Measurements from ENCODE around the gene CCDC171. TPM values are rescaled to one million over a fixed set of nuclear protein-coding genes. Genes with fewer than 3 reads are reported as not detected.
"Not testable (repeated sequence)": the region's sequence is repeated elsewhere in the genome, so short reads cannot be mapped to it uniquely, and the experiment has no call there.

CCDC171 gene
- total RNA-seq, 1 donor from 2014 or later, result 61.4 TPM

DNA sequence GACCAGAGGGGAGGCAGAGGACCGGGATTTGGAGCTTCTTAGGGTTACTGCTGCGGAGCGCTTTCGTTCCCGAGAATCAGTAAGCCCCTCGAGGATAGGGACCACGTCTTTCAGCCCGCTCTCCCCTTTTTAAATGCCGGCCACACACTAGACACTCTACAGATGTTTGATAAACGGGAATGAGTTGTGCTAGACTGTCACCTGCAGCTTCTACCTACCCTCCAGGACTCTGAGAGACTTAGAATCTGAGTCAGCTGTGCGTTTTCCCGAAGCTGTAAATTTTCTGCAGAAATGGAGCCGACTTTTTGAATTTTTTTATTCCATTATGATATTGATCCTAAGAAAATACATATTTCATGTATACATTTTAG, 670 bp downstream of the CCDC171 start:
- DNase-seq (ENCODE audit: low spot score), result no peak

DNA sequence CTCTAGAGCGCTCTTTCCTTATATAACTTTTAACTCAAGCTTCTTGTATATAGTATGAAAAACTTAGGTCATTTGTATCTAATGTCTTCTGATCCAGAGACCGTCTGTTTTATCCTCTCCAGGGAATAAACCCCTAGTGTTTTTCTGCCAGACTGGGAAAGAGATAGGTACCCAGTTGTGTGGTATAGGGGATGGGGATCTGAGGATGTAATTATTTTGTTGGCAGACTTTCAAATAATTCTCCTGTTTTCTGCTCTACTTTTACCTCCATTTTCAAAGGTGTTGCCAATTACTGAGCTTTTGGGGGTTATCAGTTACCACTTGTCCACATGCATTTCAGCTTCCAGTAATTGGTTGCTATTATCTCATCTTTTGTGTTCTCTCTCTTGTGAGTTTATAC, 17.9 kb downstream of the CCDC171 start:
- no peak for DNase-seq (ENCODE audit: low spot score)

DNA sequence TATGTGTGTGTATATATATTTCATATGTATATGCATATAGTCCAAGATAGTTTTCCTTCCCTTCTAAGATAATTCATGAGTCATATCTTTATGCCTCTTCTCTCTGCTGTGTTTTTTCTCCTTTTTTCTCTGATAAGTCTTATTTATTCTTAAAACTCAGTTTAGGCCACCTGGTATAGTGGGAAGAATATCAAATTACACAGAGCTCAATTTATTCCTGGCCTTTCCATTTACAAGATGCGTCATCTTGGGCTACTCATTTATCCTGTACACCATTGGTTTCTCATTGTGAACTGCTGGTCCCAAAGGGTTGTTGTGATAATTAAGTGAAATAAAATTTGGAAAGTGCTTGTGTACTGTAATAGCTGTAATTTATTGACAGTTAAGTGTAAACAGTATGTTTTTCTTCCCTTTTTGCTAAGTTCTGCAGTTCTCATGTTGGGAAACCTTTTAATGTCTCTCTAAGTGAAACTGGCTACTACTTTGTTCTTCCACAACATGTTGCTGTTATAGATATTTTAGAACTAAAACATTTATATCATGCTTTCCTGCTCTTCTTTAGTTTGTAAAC, 19.4 kb downstream of the CCDC171 start:
- no peak for DNase-seq (ENCODE audit: low spot score)

DNA sequence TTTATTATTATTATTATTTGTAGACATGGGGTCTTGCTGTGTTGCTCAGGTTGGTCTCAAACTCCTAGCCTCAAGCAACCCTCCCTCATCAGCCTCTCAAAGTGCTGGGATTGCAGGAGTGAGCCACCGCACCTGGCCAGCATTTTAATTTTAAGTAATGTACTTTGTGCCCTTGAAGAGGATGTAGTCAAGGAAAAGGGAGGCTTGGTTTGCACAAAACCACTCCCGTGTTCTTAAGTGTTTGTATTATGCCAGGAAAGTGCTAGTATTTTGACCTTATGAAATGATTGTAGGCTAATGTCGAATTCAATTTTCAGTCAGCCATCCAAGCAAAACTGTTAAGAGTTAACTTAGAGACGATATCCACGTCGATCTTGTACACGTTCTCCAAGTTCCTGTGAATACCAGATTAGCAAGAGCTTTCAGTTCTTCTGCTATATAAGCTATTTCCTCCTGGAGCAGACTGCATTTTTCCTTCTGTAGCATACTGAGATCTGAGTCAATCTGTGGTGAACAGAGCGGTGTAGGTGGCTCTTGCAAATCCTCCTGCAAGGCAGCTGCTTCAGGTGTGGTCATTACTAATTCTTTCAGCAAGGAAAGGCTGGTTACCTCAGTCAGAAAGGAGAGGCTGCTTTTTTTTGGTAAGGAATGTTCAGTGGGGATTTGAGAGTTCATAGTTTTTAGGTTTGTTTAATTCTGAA, 23.7 kb downstream of the CCDC171 start:
- DNase-seq (ENCODE audit: low spot score), result peak; percentile 11

DNA sequence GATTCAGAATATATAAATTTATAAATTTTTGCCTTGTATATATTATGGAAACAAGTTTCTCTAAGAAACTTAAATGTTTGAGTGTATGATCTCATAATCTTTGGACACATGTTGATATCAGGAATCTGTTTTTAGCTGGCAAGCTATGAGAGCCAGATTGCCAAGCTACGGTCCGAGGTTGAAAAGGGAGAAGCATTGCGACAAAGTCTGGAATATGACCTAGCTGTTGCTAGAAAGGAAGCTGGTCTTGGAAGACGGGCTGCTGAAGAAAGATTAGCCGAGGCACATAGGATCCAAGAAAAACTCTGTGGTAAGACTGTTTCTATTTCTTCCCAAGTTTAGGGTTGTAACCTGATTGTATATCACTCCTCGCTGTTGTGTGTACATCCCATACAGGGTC, 25.9 kb downstream of the CCDC171 start:
- peak; percentile 45 for DNase-seq (ENCODE audit: low spot score)

DNA sequence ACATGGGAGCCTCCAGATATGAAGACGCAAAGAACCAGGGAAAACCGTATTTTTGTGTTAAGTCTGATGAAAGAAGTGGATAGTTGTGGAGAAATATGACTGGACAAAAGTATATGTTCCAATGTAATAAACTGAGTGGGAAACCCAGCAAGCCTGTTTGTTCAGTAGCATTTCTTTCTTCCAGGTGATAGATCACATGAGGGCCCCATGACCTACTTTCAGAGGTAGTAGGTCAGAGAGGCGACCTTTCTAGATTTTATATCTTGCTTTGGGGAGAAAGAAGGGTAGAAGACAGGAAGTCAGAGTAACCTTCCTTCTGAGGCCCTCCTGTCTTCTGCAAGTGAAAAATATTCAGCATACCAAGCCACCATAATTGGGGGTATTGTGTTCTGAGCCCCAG, 31.5 kb downstream of the CCDC171 start:
- no peak for DNase-seq (ENCODE audit: low spot score)

DNA sequence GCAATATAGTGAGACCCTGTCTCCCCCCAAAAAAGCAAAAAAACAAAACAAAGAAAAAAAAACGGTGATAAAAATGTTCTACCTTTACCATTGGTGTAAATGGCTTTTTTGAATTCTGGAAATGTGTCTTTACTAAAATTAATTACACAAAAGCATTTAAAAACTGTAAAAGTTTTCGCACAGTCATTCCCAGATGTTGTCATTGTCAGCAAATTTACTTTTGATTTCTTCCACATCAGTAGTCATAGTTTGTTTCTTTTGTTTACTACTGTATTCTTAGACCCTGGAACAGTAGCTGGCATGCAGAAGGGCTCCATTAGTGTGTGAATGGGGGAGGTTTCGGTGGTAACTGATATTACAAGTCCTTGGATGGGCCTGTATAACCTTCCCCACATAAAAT, 39.5 kb downstream of the CCDC171 start:
- no peak for DNase-seq (ENCODE audit: low spot score)

DNA sequence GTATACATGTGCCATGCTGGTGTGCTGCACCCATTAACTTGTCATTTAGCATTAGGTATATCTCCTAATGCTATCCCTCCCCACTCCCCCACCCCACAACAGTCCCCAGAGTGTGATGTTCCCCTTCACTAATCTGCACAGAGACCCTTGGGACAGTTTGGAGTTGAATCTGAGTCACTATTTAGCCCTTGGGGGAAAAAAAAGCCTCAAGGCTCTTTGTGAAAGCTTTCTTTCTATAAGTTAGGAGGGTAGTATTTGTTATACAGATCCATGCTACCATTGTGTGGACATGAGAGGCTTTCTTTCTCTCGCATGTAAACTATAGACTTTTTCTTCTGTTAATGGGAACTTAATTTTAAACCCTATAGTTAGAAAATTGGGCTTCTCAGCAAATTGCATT, 40.1 kb downstream of the CCDC171 start:
- DNase-seq (ENCODE audit: low spot score), result not testable (repeated sequence)

DNA sequence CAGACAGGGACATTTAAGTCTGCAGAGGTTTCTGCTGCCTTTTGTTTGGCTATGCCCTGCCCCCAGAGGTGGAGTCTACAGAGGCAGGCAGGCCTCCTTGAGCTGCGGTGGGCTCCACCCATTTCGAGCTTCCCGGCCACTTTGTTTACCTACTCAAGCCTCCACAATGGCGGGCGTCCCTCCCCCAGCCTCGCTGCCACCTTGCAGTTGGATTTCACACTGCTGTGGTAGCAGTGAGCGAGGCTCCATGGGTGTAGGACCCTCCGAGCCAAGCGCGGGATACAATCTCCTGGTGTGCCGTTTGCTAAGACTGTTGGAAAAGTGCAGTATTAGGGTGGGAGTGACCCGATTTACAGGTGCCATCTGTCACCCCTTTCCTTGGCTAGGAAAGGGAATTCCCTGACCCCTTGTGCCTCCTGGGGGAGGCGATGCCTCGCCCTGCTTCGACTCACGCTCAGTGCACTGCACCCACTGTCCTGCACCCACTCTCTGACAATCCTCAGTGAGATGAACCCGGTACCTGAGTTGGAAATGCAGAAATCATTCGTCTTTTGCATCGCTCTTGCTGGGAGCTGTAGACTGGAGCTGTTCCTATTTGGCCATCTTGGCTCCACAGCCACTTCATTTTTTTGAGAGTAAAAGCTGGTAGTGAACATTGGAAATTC, 48.0 kb downstream of the CCDC171 start:
- not testable (repeated sequence) for DNase-seq (ENCODE audit: low spot score)

DNA sequence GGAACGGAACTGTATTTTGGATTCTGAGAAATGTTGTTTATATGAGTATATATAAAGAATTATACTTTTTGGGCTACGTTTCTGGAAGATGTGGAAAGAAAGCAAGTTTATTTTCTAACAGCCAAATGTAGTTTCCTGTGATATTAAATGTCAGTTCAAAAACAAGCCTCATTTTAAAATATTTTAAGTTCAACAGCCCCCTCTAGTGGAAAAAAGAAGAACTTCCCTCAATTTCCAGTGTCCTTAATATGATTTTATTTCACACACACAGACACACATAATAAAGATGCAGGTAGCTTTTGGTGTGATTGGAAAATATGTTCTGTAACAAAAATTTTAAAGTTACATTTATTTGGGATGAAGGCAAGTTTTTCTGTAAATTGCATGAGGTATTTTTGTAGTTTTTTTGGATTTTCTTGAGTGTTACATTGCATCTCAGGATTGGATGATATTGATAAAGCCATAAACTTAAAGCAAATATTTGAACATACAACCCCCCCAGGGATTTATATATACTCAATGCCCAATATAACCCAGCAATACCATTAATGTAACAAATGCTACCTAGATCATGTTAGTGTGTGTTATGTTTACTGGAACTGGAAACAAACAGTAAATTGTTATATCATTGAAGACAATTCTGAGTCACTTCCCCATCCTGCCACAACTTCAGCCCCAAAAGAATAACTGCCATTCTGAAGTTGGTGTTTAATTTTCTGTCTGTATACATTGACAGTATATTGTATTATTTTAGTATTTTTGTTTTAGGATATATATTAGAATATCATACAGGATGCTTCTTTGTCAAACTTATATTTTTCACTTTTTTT, 54.0 kb downstream of the CCDC171 start:
- peak; percentile 62 for DNase-seq (ENCODE audit: low spot score)

DNA sequence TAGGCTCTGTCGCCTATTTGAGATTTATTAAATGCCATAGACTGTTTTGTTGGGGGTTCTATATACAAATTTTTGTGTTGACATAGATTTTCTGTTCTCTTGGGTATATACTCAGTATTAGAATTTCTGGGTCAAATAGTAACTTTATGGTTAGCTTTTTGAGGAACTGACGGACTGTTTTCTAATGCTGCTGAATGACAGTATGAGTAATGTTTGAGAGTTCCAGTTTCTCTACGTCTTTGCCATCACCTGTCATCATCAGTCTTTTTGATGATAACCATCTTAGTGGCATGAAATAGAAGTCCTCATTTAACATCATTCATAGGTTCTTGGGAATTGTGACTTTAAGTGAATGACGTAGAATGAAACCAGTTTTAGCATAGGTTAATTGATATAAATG, 60.1 kb downstream of the CCDC171 start:
- no peak for DNase-seq (ENCODE audit: low spot score)

DNA sequence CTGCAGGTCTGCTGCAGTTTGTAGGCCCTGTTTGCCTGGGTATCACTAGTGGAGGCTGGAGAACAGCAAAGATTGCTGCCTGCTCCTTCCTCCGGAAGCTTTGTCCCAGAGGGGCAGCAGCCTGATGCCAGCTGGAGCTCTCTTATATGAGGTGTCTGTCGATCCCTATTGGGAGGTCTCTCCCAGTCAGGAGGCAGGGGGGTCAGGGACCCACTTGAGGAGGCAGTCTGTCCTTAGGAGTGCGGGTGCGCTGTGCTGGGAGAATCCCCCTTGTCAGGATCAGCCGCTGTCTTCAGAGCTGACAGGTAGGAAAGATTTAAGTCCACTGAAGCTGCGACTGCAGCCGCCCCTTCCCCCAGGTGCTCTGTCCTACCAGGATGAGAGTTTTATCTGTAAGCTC, 64.9 kb downstream of the CCDC171 start:
- no peak for DNase-seq (ENCODE audit: low spot score)

DNA sequence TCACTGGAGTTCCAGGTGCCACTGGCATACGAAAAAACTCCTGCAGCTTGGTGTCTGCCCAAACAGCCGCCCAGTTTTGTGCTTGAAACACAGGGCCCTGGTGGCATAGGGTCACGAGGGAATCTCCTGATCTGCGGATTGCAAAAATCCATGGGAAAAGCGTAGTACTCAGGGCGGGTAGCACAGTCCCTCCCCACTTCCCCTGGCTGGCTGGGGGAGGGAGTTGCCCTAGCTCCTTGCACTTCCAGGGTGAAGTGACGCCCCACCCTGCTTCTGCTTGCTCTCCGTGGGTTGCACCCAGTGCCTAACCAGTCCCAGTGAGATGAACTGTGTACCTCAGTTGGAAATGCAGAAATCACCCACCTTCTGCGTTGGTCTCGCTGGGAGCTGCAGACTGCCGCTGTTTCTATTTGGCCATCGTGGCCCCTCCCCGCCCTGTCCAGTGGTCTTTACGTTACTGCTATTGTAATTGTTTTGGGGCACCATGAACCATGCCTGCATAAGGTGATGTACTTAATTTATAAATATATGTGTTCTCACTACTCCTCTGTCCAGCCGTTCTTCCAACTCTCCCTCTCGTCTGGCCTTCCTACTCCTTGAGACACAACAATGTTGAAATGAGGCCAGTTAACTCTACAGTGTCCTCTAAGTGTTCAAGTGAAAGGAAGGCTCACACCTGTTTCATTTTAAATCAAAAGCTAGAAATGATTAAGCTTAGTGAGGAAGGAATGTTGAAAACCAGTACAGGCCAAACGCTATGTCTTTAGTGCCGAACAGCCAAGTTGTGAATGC, 65.9 kb downstream of the CCDC171 start:
- no peak for DNase-seq (ENCODE audit: low spot score)

DNA sequence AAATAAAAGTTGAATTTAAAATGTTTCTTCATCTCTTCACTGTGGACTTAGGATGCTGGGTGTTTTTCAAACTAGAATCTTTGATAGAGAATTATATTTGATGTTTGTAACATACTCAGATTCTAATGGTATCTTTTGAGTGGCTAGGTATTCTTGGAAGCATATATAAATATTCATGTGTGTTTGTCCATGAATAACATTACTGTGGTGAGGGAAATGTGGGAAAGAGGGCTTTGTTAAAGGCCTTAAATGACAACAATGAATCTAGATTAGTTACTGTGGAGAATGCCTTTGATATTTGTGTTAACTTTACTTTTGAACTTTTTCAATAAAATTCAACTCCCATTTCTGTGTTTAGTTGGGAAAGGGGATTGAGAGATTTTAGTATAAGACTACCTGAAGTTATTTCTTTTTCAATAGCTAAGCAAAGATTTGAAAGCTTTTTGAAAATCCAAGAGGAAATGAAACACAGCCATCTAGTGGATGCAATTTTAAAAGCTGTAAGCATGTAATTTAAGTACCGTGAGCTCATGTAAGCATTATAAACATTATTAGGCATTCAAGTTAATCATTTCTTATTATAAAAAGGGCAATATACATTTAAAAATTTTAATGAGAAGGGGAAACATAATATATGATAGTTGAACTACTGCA, 69.6 kb downstream of the CCDC171 start:
- peak; percentile 40 for DNase-seq (ENCODE audit: low spot score)

DNA sequence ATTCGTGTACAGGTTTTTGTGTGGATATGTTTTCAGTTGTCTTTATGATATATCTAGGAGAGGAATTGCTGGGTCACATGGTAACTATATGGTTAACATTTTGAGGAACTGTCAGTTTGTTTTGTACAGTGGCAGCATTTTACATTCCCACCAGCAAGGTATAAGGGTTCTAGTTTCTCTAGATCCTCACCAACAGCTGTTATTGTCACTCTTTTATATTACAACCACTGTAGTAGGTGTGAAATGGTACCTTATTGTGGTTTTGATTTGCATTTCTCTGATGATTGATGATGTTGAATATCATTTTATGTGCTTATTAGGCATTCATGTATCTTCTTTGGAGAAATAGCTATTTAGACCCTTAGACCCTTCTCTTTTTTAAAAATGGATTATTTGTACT, 82.9 kb downstream of the CCDC171 start:
- DNase-seq (ENCODE audit: low spot score), result no peak

DNA sequence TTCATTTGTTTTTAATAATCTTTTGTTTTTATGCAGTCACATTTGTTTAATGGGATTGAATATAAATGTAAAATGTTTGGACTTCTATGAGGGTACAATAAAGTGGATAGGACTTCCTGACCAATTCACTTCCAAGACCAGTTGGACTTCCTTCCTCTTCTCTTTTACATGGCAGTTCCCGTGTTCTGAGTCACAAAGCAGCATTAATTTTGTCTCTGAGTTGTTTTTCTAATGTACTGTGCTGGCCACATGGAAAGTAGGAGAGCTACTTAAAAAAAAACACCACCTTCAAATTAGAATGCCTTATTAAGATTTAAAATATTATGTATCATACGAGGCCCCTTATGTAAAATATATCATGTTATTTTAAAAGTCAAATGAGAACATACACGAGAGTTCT, 87.3 kb downstream of the CCDC171 start:
- no peak for DNase-seq (ENCODE audit: low spot score)

DNA sequence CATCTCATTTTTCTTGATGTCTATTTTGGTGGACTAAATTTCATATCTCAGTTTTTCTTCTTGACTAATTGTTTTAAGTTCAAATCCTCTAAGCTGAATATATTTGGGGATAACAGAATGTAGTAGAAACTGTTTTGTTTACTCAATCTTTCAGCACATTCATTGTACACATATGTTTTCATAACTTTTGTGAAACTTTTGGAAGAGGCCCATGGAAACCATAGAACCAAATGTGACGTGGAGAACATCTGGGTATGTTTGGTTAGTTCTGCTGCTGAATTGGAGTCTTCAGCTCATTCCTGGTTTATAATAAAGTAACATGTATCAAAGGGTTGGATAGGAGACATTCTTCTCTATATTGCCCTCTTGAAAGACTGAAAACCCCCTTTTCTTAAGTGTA, 88.4 kb downstream of the CCDC171 start:
- DNase-seq (ENCODE audit: low spot score), result no peak

DNA sequence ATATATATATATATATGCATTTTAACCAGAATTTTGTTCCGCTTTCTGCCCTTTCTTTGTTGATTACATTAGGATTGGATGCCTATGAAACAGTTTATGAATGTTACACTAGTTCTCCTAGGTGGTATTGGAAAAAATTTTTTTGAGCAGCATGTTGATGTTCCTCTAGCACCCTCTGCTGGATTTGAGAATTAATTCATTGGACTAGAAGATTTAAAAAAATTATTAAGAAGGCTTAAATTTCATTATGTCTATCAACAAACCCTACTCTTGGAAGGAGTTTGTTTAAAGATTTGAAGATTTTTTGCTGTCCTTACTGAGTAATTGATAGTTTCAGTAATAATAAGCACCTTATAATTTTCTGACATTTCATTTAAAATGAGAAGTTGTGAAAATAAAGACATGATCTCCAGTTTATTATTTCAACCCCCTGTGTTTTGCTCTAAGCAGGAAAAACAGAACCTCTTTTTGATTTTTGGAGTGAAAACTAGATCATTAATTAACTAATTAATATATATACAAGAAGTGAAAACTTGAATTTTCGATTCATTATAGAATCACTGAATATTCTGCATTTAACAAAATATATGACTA, 89.6 kb downstream of the CCDC171 start:
- peak; percentile 38 for DNase-seq (ENCODE audit: low spot score)

DNA sequence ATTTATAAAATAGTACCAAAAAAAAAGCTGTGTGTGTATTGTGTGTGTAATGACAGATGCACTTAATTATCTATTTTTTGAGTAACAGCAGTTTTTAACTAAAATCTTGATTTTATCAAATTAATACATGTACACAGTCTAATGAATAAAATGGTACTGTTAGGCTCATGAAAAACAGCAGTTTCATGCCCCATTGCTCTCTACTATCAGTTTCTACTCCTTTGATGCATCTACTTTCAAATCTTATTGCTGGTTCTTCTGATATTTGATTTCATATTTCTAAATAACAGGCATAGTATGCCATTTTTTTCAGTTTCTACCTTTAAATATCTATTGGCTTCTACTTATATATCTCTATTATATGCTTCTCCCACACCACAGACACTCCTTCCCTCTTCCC, 117.4 kb downstream of the CCDC171 start:
- DNase-seq (ENCODE audit: low spot score), result no peak

DNA sequence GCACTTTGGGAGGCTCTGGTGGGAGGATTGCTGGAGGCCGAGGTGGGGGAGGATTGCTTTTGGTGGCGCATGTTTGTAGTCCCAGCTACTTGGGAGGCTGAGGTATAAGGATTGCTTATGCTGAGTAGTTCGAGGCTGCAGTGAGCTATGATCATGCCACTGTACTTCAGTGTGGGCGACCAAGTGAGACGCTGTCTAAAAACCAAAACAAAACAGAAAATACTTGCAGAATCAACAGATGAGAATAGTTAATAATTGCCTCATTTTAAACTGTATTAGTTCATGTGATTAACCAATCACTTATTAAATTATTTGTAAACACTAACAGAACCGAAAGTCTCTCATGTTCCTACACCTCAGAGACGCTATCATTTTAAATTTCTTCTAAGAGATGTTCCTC, 118.1 kb downstream of the CCDC171 start:
- DNase-seq (ENCODE audit: low spot score), result no peak

DNA sequence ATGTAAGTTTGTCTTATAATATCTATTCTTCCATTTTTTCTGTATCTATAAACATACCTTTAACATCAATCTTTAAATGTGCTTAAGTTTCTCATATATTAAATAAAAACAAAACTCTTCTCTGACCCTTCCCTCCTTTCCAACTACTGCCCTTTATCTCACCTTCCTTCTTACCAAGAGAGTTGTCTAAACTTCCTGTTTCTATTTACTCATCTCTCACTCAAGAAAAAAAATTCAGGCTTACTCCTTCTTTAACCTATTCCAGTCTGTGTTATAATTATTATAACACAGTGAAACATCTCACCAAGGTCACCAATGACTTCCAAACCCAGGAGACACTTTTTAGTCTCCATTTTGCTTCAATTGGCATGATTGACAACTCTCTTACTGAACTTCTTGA, 140.9 kb downstream of the CCDC171 start:
- DNase-seq (ENCODE audit: low spot score), result no peak

All from umbilical cord (tissue), 2 donors.